ENCODE measurements around the gene MYO1G.

Gene MYO1G

GRCh38 chr7:44967571-44968446 is 11.0 kb downstream of the MYO1G start:
- in situ Hi-C loops (cut with HindIII; ENCODE audit: low sequenced_read_pairs), result loop anchor here (5.0 to 10.0 kb wide), 2 partner anchors 83 to 144 kb away; partner anchors contain the start of genes PURB and TBRG4

GRCh38 chr7:44966731-44967538 is 11.9 kb downstream of the MYO1G start:
- in situ Hi-C loops (cut with HindIII; ENCODE audit: low sequenced_read_pairs), result loop anchor here (5.0 to 10.0 kb wide), 2 partner anchors 82 to 145 kb away; partner anchors contain the start of genes PURB and TBRG4

GRCh38 chr7:44965937-44966730 is 12.7 kb downstream of the MYO1G start:
- in situ Hi-C loops (cut with HindIII; ENCODE audit: low sequenced_read_pairs), result loop anchor here (5.0 to 10.0 kb wide), 2 partner anchors 81 to 146 kb away; partner anchors contain the start of genes PURB and TBRG4

GRCh38 chr7:44965441-44965903 is 13.3 kb downstream of the MYO1G start:
- in situ Hi-C loops (cut with HindIII; ENCODE audit: low sequenced_read_pairs), result loop anchor here (5.0 to 10.0 kb wide), 2 partner anchors 81 to 147 kb away; partner anchors contain the start of genes PURB and TBRG4

- in situ Hi-C loops (cut with HindIII; ENCODE audit: low sequenced_read_pairs), result loop anchor here (5.0 to 10.0 kb wide), 2 partner anchors 80 to 147 kb away; partner anchors contain the start of genes PURB and TBRG4
Observed at GRCh38 chr7:44964831-44965440, 13.9 kb downstream of the MYO1G start.

GRCh38 chr7:44964384-44964830 is 14.4 kb downstream of the MYO1G start:
- in situ Hi-C loops (cut with HindIII; ENCODE audit: low sequenced_read_pairs), result loop anchor here (10.0 kb wide), 1 partner anchor 80 kb away; the partner anchor contains the start of gene PURB

GRCh38 chr7:44963364-44964290 is 15.2 kb downstream of the MYO1G start:
- in situ Hi-C loops (cut with HindIII; ENCODE audit: low sequenced_read_pairs), result loop anchor here (10.0 kb wide), 1 partner anchor 79 kb away; the partner anchor contains the start of gene PURB

GRCh38 chr7:44962483-44963251 is 16.1 kb downstream of the MYO1G start:
- in situ Hi-C loops (cut with HindIII; ENCODE audit: low sequenced_read_pairs), result loop anchor here (10.0 kb wide), 1 partner anchor 78 kb away; the partner anchor contains the start of gene PURB

- in situ Hi-C loops (cut with HindIII; ENCODE audit: low sequenced_read_pairs), result loop anchor here (10.0 kb wide), 1 partner anchor 77 kb away; the partner anchor contains the start of gene PURB
Observed at GRCh38 chr7:44961844-44962482, 16.9 kb downstream of the MYO1G start.

- in situ Hi-C loops (cut with HindIII; ENCODE audit: low sequenced_read_pairs), result loop anchor here (10.0 kb wide), 1 partner anchor 75 kb away; the partner anchor contains the start of gene PURB
Observed at GRCh38 chr7:44960011-44960580, 18.7 kb downstream of the MYO1G start.

GRCh38 chr7:44959433-44959951 is 19.3 kb downstream of the MYO1G start:
- in situ Hi-C loops (cut with HindIII; ENCODE audit: low sequenced_read_pairs), result no loop called here

- in situ Hi-C loops (cut with HindIII; ENCODE audit: low sequenced_read_pairs), result no loop called here
Observed at GRCh38 chr7:44958645-44959344, 20.0 kb downstream of the MYO1G start.

GRCh38 chr7:44956157-44956766 is 22.6 kb downstream of the MYO1G start:
- in situ Hi-C loops (cut with HindIII; ENCODE audit: low sequenced_read_pairs), result no loop called here

- in situ Hi-C loops (cut with HindIII; ENCODE audit: low sequenced_read_pairs), result no loop called here
Observed at GRCh38 chr7:44955733-44956132, 23.1 kb downstream of the MYO1G start.

- in situ Hi-C loops (cut with HindIII; ENCODE audit: low sequenced_read_pairs), result no loop called here
Observed at GRCh38 chr7:44953156-44953555, 25.7 kb downstream of the MYO1G start.
